NB4 (cell line): ENCODE measurements around the gene STK40.

Experiments used
- DNase-seq: peaks from one replicate; pipeline ENCODE4 v3.0.0; 2010; ENCODE audit warnings: low read depth
- H3K4me3 ChIP-seq: one replicate; pipeline ENCODE4 v1.5.1; 2011; ENCODE audit warnings: mild to moderate bottlenecking, low read depth, low read length, moderate library complexity
- CTCF ChIP-seq: IDR thresholded peaks from one replicate; pipeline ENCODE4 v1.5.1; 2012; ENCODE audit warnings: low read depth, low read length
- MAX ChIP-seq: IDR thresholded peaks from 2 replicates; pipeline ENCODE4 v1.6.1; 2011; ENCODE audit warnings: low read depth, low read length
- MYC ChIP-seq: IDR thresholded peaks from 2 replicates; pipeline ENCODE4 v1.6.1; 2011; ENCODE audit warnings: low read depth, low read length
- POLR2A ChIP-seq: IDR thresholded peaks from 2 replicates; pipeline ENCODE4 v1.6.1; 2011; ENCODE audit warnings: mild to moderate bottlenecking; ENCODE audit not compliant: insufficient read length; ENCODE audit errors: extremely low read depth

STK40 gene

GRCh38 chr1:36385410-36386264 is at the start of gene STK40:
TSS of gene STK40 (minus strand) at chr1:36385924. CDS start at chr1:36361332, 24,592 bp downstream.
- peak within 1 kb of the TSS; percentile 91 for H3K4me3 ChIP-seq
- TF ChIP-seq CTCF (no peak), MYC (no peak), POLR2A (no peak), MAX (no peak)
- peak; percentile 99 for DNase-seq

- TF ChIP-seq MYC, result no peak
- no peak for TF ChIP-seq MAX
- TF ChIP-seq CTCF, result no peak
- no peak for TF ChIP-seq POLR2A
- no peak overlapping the region for H3K4me3 ChIP-seq
- no peak for DNase-seq
These were observed 47.4 kb upstream of the STK40 start for GRCh38 chr1:36433102-36433501.

GRCh38 chr1:36432616-36433015 is 46.9 kb upstream of the STK40 start:
- TF ChIP-seq MYC (no peak), POLR2A (no peak), CTCF (no peak), MAX (no peak)
- DNase-seq, result no peak
- no peak overlapping the region for H3K4me3 ChIP-seq

- no peak overlapping the region for H3K4me3 ChIP-seq
- no peak for DNase-seq
- TF ChIP-seq POLR2A (no peak), MAX (no peak)
These were observed 40.1 kb upstream of the STK40 start for GRCh38 chr1:36425791-36426190.

GRCh38 chr1:36421649-36422048 is 35.9 kb upstream of the STK40 start:
- no peak for TF ChIP-seq MAX
- TF ChIP-seq MYC, result no peak
- TF ChIP-seq POLR2A, result no peak
- no peak for TF ChIP-seq CTCF
- no peak overlapping the region for H3K4me3 ChIP-seq
- DNase-seq, result no peak

GRCh38 chr1:36420836-36421317 is 35.2 kb upstream of the STK40 start:
- TF ChIP-seq MAX (peak; percentile 47; the same call in 1 of the 2 replicates), POLR2A (no peak), MYC (peak; percentile 42), CTCF (peak; percentile 95)
- DNase-seq, result peak; percentile 86
- H3K4me3 ChIP-seq, result no peak overlapping the region
